Measurements from ENCODE around the gene DPF3. TPM values are rescaled to one million over a fixed set of nuclear protein-coding genes. Genes with fewer than 3 reads are reported as not detected.

The DPF3 gene
- total and polyA plus RNA-seq, 2 of the 13 experiments (the other 11 are each of a cell fraction or from before 2014, with no cell fraction given): 0.09 to 0.60 TPM

GRCh38 chr14:72892879-72893635 is 844 bp downstream of the DPF3 start (continued):
- TF ChIP-seq, protein P1, sequence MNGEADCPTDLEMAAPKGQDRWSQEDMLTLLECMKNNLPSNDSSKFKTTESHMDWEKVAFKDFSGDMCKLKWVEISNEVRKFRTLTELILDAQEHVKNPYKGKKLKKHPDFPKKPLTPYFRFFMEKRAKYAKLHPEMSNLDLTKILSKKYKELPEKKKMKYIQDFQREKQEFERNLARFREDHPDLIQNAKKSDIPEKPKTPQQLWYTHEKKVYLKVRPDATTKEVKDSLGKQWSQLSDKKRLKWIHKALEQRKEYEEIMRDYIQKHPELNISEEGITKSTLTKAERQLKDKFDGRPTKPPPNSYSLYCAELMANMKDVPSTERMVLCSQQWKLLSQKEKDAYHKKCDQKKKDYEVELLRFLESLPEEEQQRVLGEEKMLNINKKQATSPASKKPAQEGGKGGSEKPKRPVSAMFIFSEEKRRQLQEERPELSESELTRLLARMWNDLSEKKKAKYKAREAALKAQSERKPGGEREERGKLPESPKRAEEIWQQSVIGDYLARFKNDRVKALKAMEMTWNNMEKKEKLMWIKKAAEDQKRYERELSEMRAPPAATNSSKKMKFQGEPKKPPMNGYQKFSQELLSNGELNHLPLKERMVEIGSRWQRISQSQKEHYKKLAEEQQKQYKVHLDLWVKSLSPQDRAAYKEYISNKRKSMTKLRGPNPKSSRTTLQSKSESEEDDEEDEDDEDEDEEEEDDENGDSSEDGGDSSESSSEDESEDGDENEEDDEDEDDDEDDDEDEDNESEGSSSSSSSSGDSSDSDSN (CRISPR knock-in tag; IDR thresholded peaks at IDR 0.05): peak; percentile 55
- TF ChIP-seq HNRNPLL (IDR thresholded peaks at IDR 0.05; ENCODE audit: low read depth, low read length, poor library complexity, severe bottlenecking) (peak; percentile 93), ZNF503 (CRISPR knock-in tag; IDR thresholded peaks at IDR 0.05) (no peak), RARG (CRISPR knock-in tag; IDR thresholded peaks at IDR 0.05; ENCODE audit: low read depth) (no peak), POLR2AphosphoS5 (IDR thresholded peaks at IDR 0.05; ENCODE audit: low read depth, low read length) (no peak), ZNF619 (CRISPR knock-in tag; IDR thresholded peaks at IDR 0.05) (no peak)
- TF ChIP-seq, protein P2, sequence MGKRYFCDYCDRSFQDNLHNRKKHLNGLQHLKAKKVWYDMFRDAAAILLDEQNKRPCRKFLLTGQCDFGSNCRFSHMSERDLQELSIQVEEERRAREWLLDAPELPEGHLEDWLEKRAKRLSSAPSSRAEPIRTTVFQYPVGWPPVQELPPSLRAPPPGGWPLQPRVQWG (CRISPR knock-in tag; IDR thresholded peaks at IDR 0.05; ENCODE audit: borderline replicate concordance, low read depth): no peak
- TF ChIP-seq, protein P3, sequence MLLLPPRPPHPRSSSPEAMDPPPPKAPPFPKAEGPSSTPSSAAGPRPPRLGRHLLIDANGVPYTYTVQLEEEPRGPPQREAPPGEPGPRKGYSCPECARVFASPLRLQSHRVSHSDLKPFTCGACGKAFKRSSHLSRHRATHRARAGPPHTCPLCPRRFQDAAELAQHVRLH (CRISPR knock-in tag; IDR thresholded peaks at IDR 0.05; ENCODE audit: borderline replicate concordance, low read depth): no peak
